GM12878 (cell line): ENCODE results near the gene CHMP6. TPM values are rescaled to one million over a fixed set of nuclear protein-coding genes. Genes with fewer than 3 reads are reported as not detected.

Source experiments
- ATAC-seq: fragments of 200-7000 bp; cut with Tn5 transposase; 3 replicates; pipeline ENCODE4 v1.9.1; 2020; ENCODE audit warnings: mild to moderate bottlenecking, moderate library complexity
- BruUV-seq: library from RNA; stranded (reverse); fragments of 400-500 nt; replicated peaks from 2 replicates; lab custom pipeline; 2021; lab: Mats Ljungman, UMichigan
- CTCF ChIA-PET: fragments of 300-600 bp; sonication (Branson Sonifier 250); formaldehyde crosslinking; extraction: SDS; loops from one replicate; lab custom pipeline; 2021; ENCODE audit warnings: inconsistent platforms; lab: Yijun Ruan, JAX
- POLR2A ChIA-PET: fragments of 350-600 bp; formaldehyde crosslinking; extraction: SDS; loops from one replicate; lab custom pipeline; 2021; ENCODE audit warnings: inconsistent platforms; lab: Charles Lee
- RAD21 ChIA-PET: fragments of 300-600 bp; sonication (Branson Sonifier 250); formaldehyde crosslinking; loops from one replicate; lab custom pipeline; 2023; ENCODE audit warnings: antibody characterized with exemption; ENCODE audit not compliant: unreplicated experiment; lab: Charles Lee
- SMC1A ChIA-PET: fragments of 300-600 bp; sonication (Branson Sonifier 250); formaldehyde crosslinking; loops from one replicate; lab custom pipeline; 2023; ENCODE audit not compliant: unreplicated experiment, uncharacterized antibody; lab: Charles Lee
- DNase-seq: peaks from one replicate; pipeline ENCODE4 v3.0.0-alpha.2; 2011; ENCODE audit warnings: low read depth, low spot score
- FAIRE-seq: peaks from 3 replicates; lab custom pipeline; 2011; peaks lifted over from hg19 to GRCh38; lab: Jason Lieb, UNC
- H2AFZ ChIP-seq: 2 replicates; pipeline ENCODE4 v1.6.0; 2011; ENCODE audit warnings: low read depth, low read length, control low read depth; ENCODE audit not compliant: control insufficient read depth
- H3K27ac ChIP-seq: 2 replicates; pipeline ENCODE4 v1.5.1; 2011; ENCODE audit warnings: control low read depth; ENCODE audit not compliant: control insufficient read depth, insufficient read depth
- H3K27me3 ChIP-seq, 2 experiments: replicated peaks in 1 of 2; 2 replicates each; pipeline versions ENCODE4 v1.6.0 to v1.6.1; 2011; ENCODE audit warnings: low read length in 1 of 2; ENCODE audit not compliant: control insufficient read depth in 2 of 2, insufficient read depth in 2 of 2
- H3K36me3 ChIP-seq, 2 experiments: 2 replicates each; pipeline ENCODE4 v1.5.1; 2011; ENCODE audit warnings: low read length in 1 of 2; ENCODE audit not compliant: control insufficient read depth in 2 of 2, insufficient read depth in 2 of 2
- H3K4me1 ChIP-seq: 2 replicates; pipeline ENCODE4 v1.6.1; 2011; ENCODE audit warnings: mild to moderate bottlenecking, low read length, moderate library complexity, mixed read lengths; ENCODE audit not compliant: control insufficient read depth, insufficient read depth
- H3K4me2 ChIP-seq: 2 replicates; pipeline ENCODE4 v1.6.0; 2011; ENCODE audit warnings: control low read depth; ENCODE audit not compliant: control insufficient read depth, insufficient read depth
- H3K4me3 ChIP-seq: fragments of 200-600 bp; sonication (generic); 2 replicates; pipeline ENCODE4 v1.5.1; 2016
- H3K79me2 ChIP-seq: 2 replicates; pipeline ENCODE4 v1.6.0; 2011; ENCODE audit warnings: low read length; ENCODE audit not compliant: control insufficient read depth, insufficient read depth
- H3K9ac ChIP-seq: 2 replicates; pipeline ENCODE4 v1.8.0; 2011; ENCODE audit warnings: low read length, control low read depth, mixed read lengths; ENCODE audit not compliant: control insufficient read depth, insufficient read depth
- H3K9me3 ChIP-seq: replicated peaks from 3 replicates; pipeline ENCODE4 v1.5.1; 2011; ENCODE audit warnings: mild to moderate bottlenecking, low read length; ENCODE audit not compliant: control insufficient read depth, insufficient read depth
- H4K20me1 ChIP-seq: 2 replicates; pipeline ENCODE4 v1.6.0; 2011; ENCODE audit not compliant: control insufficient read depth, insufficient read depth
- HDAC6 ChIP-seq: fragments of 200-600 bp; sonication (generic); IDR thresholded peaks from one replicate; pipeline ENCODE4 v1.8.0; 2017; ENCODE audit warnings: antibody characterized with exemption; ENCODE audit not compliant: unreplicated experiment
- LARP7 ChIP-seq: fragments of 450-650 bp; IDR thresholded peaks from 2 replicates; pipeline ENCODE4 v1.6.1; 2017; ENCODE audit warnings: mild to moderate bottlenecking
- MYC ChIP-seq: IDR thresholded peaks from 2 replicates; pipeline ENCODE4 v1.6.1; 2011; ENCODE audit warnings: mild to moderate bottlenecking, low read length, moderate library complexity, inconsistent platforms; ENCODE audit not compliant: insufficient read depth, insufficient replicate concordance, insufficient read length, severe bottlenecking
- RAD51 ChIP-seq: fragments of 450-650 bp; IDR thresholded peaks from 2 replicates; pipeline ENCODE4 v1.6.1; 2016; ENCODE audit warnings: moderate library complexity, mild to moderate bottlenecking, inconsistent platforms
- SUPT20H ChIP-seq: IDR thresholded peaks from 2 replicates; pipeline ENCODE4 v1.6.1; 2011; ENCODE audit warnings: low read depth, mild to moderate bottlenecking, low read length, moderate library complexity, borderline replicate concordance; ENCODE audit not compliant: control insufficient read depth
- WGBS: methylation state at CpG from one replicate; pipeline ENCODE4 v1.1.6; 2016; ENCODE audit warnings: low lambda C conversion rate; ENCODE audit not compliant: insufficient replicate concordance, insufficient coverage; ENCODE audit errors: missing lambda C conversion rate; 5-methylcytosine and 5-hydroxymethylcytosine counted together
- in situ Hi-C: fragments of 300-500 bp; cut with MboI; formaldehyde crosslinking; loops from 9 replicates; pipeline ENCODE4 v1.14.3; 2018; ENCODE audit warnings: mixed read lengths
- intact Hi-C: fragments of 100-400 bp; cut with micrococcal nuclease; formaldehyde crosslinking; loops from one replicate; pipeline ENCODE4 v1.14.2; 2022; ENCODE audit not compliant: unreplicated experiment
- polyA plus RNA-seq, 11 experiments: library from polyadenylated mRNA; depleted of rRNA in 4 of 11; unstranded in 6 of 11; stranded (reverse) in 5 of 11; fragments of >200 nt; fragmentation: Nextera tagmentation in 4 of 11; fragmentation: Illumina TruSeq in 1 of 11; extraction: Ambion mirVana in 4 of 11; extraction: Trizol in 1 of 11; gene quantifications; 1 replicate in 1 of 11; 2 replicates in 10 of 11; pipeline versions ENCODE4 v1.2.1 to v1.2.3, GENCODE V29; 2011 to 2016; ENCODE audit warnings: inconsistent platforms in 2 of 11, missing spikeins in 2 of 11, low read depth in 1 of 11
- total RNA-seq, 4 experiments: library from RNA; depleted of rRNA in 3 of 4; stranded (reverse); fragments of >200 nt in 3 of 4; fragmentation: Illumina TruSeq in 1 of 4; extraction: Trizol in 1 of 4; gene quantifications; 2 replicates each; pipeline versions ENCODE4 v1.2.1 to v1.2.3, GENCODE V29; 2013 to 2021
- TF ChIP-seq, protein P1 (sequence below): IDR thresholded peaks from 2 replicates; pipeline ENCODE4 v1.6.1; 2012; ENCODE audit warnings: mild to moderate bottlenecking, low read depth, low read length
- TF ChIP-seq, protein P2 (sequence below): IDR thresholded peaks from 2 replicates; pipeline ENCODE4 v1.6.1; 2011; ENCODE audit warnings: borderline replicate concordance, low read depth, mild to moderate bottlenecking, moderate library complexity, mixed read lengths, low read length; ENCODE audit not compliant: insufficient read depth; ENCODE audit errors: extremely low read length
- TF ChIP-seq, protein P3 (sequence below), 3 experiments: IDR thresholded peaks in 2 of 3; conservative IDR thresholded peaks in 1 of 3; 2 replicates each; pipeline ENCODE4 v1.5.1; 2011; ENCODE audit warnings: low read depth in 3 of 3, low read length in 3 of 3, mild to moderate bottlenecking in 3 of 3, control low read depth in 2 of 3, moderate library complexity in 2 of 3, inconsistent platforms in 1 of 3, mixed read lengths in 1 of 3; ENCODE audit not compliant: control insufficient read depth in 2 of 3, insufficient read depth in 1 of 3; ENCODE audit errors: extremely low read depth in 1 of 3

The CHMP6 gene
- total and polyA plus RNA-seq, 10 of the 15 experiments (the other 5 are each of a cell fraction or from before 2014, with no cell fraction given), result 0.21 to 37.9 (median 14.7) TPM

DNA sequence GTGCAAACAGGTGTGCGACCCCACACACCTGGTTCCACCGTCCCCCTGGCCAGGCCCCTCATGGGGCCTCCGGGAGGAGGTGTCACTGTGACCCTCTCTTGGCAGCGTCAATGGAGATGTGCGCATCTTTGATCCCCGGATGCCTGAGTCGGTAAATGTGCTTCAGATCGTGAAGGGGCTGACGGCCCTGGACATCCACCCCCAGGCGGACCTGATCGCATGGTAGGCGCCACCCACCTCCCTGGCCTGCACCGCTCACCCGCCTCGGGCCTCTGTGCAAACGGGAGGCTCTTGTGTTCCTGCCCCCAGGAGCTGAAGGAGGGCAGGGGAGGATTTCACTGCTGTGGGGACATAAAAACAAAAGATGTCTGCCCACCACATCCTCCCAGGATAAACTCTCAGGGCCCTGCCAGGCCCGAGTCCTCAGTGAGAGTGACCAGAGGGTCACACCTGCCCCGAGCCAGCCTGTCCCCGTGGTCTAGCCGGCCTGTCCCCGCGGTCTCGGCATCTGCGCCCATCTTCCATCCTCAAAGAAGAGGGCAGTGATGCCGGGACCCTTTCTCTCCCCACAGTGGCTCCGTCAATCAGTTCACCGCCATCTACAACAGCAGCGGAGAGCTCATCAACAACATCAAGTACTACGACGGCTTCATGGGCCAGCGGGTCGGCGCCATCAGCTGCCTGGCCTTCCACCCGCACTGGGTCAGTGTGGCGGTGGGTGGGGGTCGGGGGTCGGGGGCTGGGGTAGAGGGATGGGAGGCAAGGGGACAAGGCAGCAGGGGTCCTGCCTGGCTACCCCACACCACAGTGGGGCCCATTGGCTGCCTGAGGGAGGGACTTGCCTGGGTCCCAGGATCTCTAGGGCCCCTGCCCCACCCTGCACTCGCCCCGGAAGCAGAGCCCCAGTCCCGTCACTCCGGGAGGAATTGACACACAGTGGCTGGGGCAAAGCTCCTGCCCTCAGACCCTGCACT, 29.0 kb upstream of the CHMP6 start (continued):
- TF ChIP-seq, protein P1, sequence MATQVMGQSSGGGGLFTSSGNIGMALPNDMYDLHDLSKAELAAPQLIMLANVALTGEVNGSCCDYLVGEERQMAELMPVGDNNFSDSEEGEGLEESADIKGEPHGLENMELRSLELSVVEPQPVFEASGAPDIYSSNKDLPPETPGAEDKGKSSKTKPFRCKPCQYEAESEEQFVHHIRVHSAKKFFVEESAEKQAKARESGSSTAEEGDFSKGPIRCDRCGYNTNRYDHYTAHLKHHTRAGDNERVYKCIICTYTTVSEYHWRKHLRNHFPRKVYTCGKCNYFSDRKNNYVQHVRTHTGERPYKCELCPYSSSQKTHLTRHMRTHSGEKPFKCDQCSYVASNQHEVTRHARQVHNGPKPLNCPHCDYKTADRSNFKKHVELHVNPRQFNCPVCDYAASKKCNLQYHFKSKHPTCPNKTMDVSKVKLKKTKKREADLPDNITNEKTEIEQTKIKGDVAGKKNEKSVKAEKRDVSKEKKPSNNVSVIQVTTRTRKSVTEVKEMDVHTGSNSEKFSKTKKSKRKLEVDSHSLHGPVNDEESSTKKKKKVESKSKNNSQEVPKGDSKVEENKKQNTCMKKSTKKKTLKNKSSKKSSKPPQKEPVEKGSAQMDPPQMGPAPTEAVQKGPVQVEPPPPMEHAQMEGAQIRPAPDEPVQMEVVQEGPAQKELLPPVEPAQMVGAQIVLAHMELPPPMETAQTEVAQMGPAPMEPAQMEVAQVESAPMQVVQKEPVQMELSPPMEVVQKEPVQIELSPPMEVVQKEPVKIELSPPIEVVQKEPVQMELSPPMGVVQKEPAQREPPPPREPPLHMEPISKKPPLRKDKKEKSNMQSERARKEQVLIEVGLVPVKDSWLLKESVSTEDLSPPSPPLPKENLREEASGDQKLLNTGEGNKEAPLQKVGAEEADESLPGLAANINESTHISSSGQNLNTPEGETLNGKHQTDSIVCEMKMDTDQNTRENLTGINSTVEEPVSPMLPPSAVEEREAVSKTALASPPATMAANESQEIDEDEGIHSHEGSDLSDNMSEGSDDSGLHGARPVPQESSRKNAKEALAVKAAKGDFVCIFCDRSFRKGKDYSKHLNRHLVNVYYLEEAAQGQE, result no peak
- TF ChIP-seq RAD51, result no peak

DNA sequence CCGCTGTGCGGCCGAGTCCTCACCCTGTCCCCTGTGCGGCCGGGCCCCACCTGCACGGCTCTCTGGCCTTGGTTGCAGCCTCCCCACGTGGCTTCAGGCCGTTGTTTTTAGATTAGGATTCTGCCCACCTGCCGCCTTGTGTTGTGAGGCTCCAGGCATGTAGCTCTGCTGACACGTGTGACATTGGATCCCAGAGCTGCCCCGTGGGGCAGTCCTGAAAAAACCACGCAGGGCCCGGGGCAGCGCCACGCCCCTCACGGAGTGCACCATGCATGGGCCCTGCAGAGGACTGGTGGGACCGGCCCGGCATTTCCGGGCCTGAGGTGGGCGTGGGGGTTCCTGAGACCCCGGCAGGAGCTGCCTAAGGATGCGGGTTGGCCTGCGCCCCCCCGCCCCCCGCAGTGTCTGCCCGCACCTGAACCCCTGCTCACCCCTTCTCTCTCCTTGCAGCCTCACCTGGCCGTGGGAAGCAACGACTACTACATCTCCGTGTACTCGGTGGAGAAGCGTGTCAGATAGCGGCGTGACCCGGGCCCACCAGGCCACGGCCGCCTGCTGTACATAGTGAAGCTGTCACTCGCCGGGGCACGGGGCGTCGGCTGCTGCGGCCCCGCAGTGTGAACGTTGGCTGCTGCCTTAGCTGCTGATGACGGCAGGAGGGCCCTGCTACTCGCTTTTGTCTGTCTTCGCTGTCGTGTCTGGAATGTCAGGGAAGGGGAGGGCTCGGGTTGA, 27.7 kb upstream of the CHMP6 start:
- H4K20me1 ChIP-seq, result no peaks in the 10 kb centered on the region
- H3K36me3 ChIP-seq, result no peaks in the 10 kb centered on the region
- intact Hi-C loops, result no loop called here
- H3K4me1 ChIP-seq, result no peaks in the 10 kb centered on the region
- H3K4me3 ChIP-seq, result no peak overlapping the region
- H3K4me2 ChIP-seq, result no peak overlapping the region
- no peaks in the 10 kb centered on the region for H3K79me2 ChIP-seq
- CTCF ChIA-PET, result no interaction called here
- H3K27me3 ChIP-seq, result no peaks in the 10 kb centered on the region
- 93% methylated on average over 40 of the region's 49 CpGs for WGBS
- in situ Hi-C loops, result no loop called here
- RAD21 ChIA-PET, result no interaction called here
- DNase-seq (no peak), ATAC-seq (no peak)
- H3K9me3 ChIP-seq, result no peaks in the 10 kb centered on the region
- BruUV-seq, result no TSS peak
- TF ChIP-seq LARP7 (no peak), MYC (no peak), SUPT20H (no peak), HDAC6 (no peak)
- TF ChIP-seq, protein P2, sequence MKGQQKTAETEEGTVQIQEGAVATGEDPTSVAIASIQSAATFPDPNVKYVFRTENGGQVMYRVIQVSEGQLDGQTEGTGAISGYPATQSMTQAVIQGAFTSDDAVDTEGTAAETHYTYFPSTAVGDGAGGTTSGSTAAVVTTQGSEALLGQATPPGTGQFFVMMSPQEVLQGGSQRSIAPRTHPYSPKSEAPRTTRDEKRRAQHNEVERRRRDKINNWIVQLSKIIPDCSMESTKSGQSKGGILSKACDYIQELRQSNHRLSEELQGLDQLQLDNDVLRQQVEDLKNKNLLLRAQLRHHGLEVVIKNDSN, result no peak
- TF ChIP-seq, protein P3, sequence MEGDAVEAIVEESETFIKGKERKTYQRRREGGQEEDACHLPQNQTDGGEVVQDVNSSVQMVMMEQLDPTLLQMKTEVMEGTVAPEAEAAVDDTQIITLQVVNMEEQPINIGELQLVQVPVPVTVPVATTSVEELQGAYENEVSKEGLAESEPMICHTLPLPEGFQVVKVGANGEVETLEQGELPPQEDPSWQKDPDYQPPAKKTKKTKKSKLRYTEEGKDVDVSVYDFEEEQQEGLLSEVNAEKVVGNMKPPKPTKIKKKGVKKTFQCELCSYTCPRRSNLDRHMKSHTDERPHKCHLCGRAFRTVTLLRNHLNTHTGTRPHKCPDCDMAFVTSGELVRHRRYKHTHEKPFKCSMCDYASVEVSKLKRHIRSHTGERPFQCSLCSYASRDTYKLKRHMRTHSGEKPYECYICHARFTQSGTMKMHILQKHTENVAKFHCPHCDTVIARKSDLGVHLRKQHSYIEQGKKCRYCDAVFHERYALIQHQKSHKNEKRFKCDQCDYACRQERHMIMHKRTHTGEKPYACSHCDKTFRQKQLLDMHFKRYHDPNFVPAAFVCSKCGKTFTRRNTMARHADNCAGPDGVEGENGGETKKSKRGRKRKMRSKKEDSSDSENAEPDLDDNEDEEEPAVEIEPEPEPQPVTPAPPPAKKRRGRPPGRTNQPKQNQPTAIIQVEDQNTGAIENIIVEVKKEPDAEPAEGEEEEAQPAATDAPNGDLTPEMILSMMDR (IDR thresholded peaks at IDR 0.05 in 2 of 3, conservative IDR thresholded peaks at IDR 0.05 in 1 of 3; ENCODE audit: control insufficient read depth in 2 of 3, extremely low read depth in 1 of 3, insufficient read depth in 1 of 3, low read depth in 3 of 3, low read length in 3 of 3), result no peak
- TF ChIP-seq, all 136 proteins: peak for 0
- FAIRE-seq, result no peak
- H2AFZ ChIP-seq, result no peak overlapping the region
- ChIA-PET SMC1A (no interaction called here), POLR2A (no interaction called here)
- H3K9ac ChIP-seq, result no peak overlapping the region
- H3K27ac ChIP-seq, result no peak overlapping the region
